Panc1 (cell line): ENCODE measurements around the gene CRIM1. TPM values are rescaled to one million over a fixed set of nuclear protein-coding genes. Genes with fewer than 3 reads are reported as not detected.
A peak's percentile ranks its signal among the peaks of the same experiment; 100 is the strongest.

Experiments
- ATAC-seq: fragments of 200-7000 bp; cut with Tn5 transposase; 2 replicates; pipeline ENCODE4 v1.9.1; 2020; ENCODE audit warnings: mild to moderate bottlenecking, moderate library complexity
- BruUV-seq: library from RNA; stranded (reverse); fragments of 400-500 nt; replicated peaks from 2 replicates; lab custom pipeline; 2021; lab: Mats Ljungman, UMichigan
- CTCF ChIA-PET: fragments of 300-600 bp; sonication (Branson Sonifier 250); formaldehyde crosslinking; loops from one replicate; lab custom pipeline; 2022; ENCODE audit warnings: antibody characterized with exemption; lab: Charles Lee
- POLR2A ChIA-PET: fragments of 300-600 bp; sonication (Branson Sonifier 250); formaldehyde crosslinking; loops from one replicate; lab custom pipeline; 2022; ENCODE audit warnings: antibody characterized with exemption; lab: Charles Lee
- DNase-seq: peaks from one replicate; pipeline ENCODE4 v3.0.0-alpha.2; 2010; ENCODE audit warnings: low read depth, low spot score
- H3K27ac ChIP-seq: 2 replicates; pipeline ENCODE4 v1.5.1; 2011; ENCODE audit warnings: mild to moderate bottlenecking, low read length, inconsistent platforms
- H3K27me3 ChIP-seq: fragments of 200-500 bp; sonication (Bioruptor generic); 2 replicates; pipeline ENCODE4 v1.6.0; 2014; ENCODE audit warnings: low read length, inconsistent platforms; ENCODE audit not compliant: control insufficient read depth, insufficient read depth
- H3K36me3 ChIP-seq: fragments of 200-500 bp; sonication (Bioruptor generic); 2 replicates; pipeline ENCODE4 v1.5.1; 2014; ENCODE audit warnings: inconsistent platforms, mild to moderate bottlenecking, low read length, moderate library complexity; ENCODE audit not compliant: control insufficient read depth, insufficient read depth
- H3K4me1 ChIP-seq: 2 replicates; pipeline ENCODE4 v1.5.1; 2011; ENCODE audit warnings: inconsistent platforms, mild to moderate bottlenecking, low read length, moderate library complexity; ENCODE audit not compliant: control insufficient read depth, insufficient read depth
- H3K4me3 ChIP-seq, 2 experiments: 2 replicates each; pipeline ENCODE4 v1.5.1; 2011 to 2012; ENCODE audit warnings: low read depth in 2 of 2, low read length in 2 of 2, mild to moderate bottlenecking in 2 of 2, inconsistent platforms in 1 of 2, moderate library complexity in 1 of 2
- H3K9me3 ChIP-seq: fragments of 200-500 bp; sonication (Bioruptor generic); 2 replicates; pipeline ENCODE4 v1.5.1; 2014; ENCODE audit warnings: low read depth, mild to moderate bottlenecking, inconsistent platforms, low read length, moderate library complexity; ENCODE audit not compliant: control insufficient read depth, insufficient read depth
- CTCF ChIP-seq: fragments of 450-650 bp; IDR thresholded peaks from 2 replicates; pipeline ENCODE4 v1.5.1; 2017; ENCODE audit warnings: mild to moderate bottlenecking
- POLR2AphosphoS5 ChIP-seq: IDR thresholded peaks from 2 replicates; pipeline ENCODE4 v1.6.1; 2012; ENCODE audit warnings: mild to moderate bottlenecking, low read depth, low read length, moderate library complexity
- REST ChIP-seq, 2 experiments: IDR thresholded peaks; 2 replicates each; pipeline ENCODE4 v1.6.1; 2011 to 2012; ENCODE audit warnings: low read depth in 2 of 2, control low read depth in 1 of 2, low read length in 1 of 2, mild to moderate bottlenecking in 1 of 2, moderate library complexity in 1 of 2; ENCODE audit not compliant: insufficient read depth in 1 of 2
- SIN3A ChIP-seq: IDR thresholded peaks from 2 replicates; pipeline ENCODE4 v1.6.1; 2012; ENCODE audit warnings: low read depth, mild to moderate bottlenecking, low read length, moderate library complexity, borderline replicate concordance; ENCODE audit not compliant: insufficient read depth
- TCF7L2 ChIP-seq: IDR thresholded peaks from 2 replicates; pipeline ENCODE4 v1.6.1; 2011; ENCODE audit warnings: mild to moderate bottlenecking, low read depth, low read length, inconsistent platforms
- in situ Hi-C: cut with HindIII; loops from 2 replicates; pipeline ENCODE4 v1.10.0; 2016; ENCODE audit warnings: low sequenced_read_pairs, low pct_unique_long_range_greater_than_20kb
- intact Hi-C: fragments of 100-400 bp; cut with micrococcal nuclease; formaldehyde crosslinking; loops from one replicate; pipeline ENCODE4 v1.10.0; 2022; ENCODE audit not compliant: unreplicated experiment
- total RNA-seq: library from RNA; stranded (reverse); gene quantifications from one replicate; pipeline ENCODE4 v1.2.1, GENCODE V29; 2021; ENCODE audit not compliant: unreplicated experiment

Gene CRIM1
- total RNA-seq, 1 experiment from 2014 or later, result 290 TPM

GRCh38 chr2:36561237-36561944 lies 205.8 kb downstream of the CRIM1 start:
- intact Hi-C loops (loop anchor here (5.0 to 10.0 kb wide), 2 partner anchors 101 to 223 kb away; no protein-coding TSS in a partner anchor), in situ Hi-C loops (no loop called here)
- no peak for TF ChIP-seq CTCF
- TF ChIP-seq SIN3A, result no peak
- TF ChIP-seq REST (IDR thresholded peaks at IDR 0.05; ENCODE audit: insufficient read depth in 1 of 2, low read depth in 2 of 2, low read length in 1 of 2), result no peak
- TF ChIP-seq POLR2AphosphoS5, result peak; percentile 76
- peak; percentile 98 for TF ChIP-seq TCF7L2
- BruUV-seq, result no TSS peak
- ChIA-PET CTCF (no interaction called here), POLR2A (interaction anchor here (0.7 kb wide), 1 partner anchor 10 kb away, joined by 3 read pairs; no protein-coding TSS in a partner anchor)
- Histone ChIP-seq H3K27me3 (no peaks in the 10 kb centered on the region), H3K27ac (peak overlapping the region; percentile 99), H3K4me3 (0 out of 4 replicates have a peak overlapping the region, but pooled peaks of 1 of the 2 experiments have one; percentile 21), H3K36me3 (peaks cover 13% of the 10 kb centered on the region; the same call in 1 of the 2 replicates), H3K9me3 (no peaks in the 10 kb centered on the region), H3K4me1 (peaks cover 87% of the 10 kb centered on the region)
- DNase-seq (peak; percentile 86), ATAC-seq (peak; percentile 94)

- BruUV-seq, result no TSS peak
- no peak overlapping the region for H3K4me3 ChIP-seq
- no peaks in the 10 kb centered on the region for H3K9me3 ChIP-seq
- peaks cover 13% of the 10 kb centered on the region; the same call in 1 of the 2 replicates for H3K36me3 ChIP-seq
- H3K27me3 ChIP-seq, result no peaks in the 10 kb centered on the region
- in situ Hi-C loops (no loop called here), intact Hi-C loops (loop anchor here (5.0 to 10.0 kb wide), 2 partner anchors 100 to 223 kb away; no protein-coding TSS in a partner anchor)
- TF ChIP-seq TCF7L2 (no peak), SIN3A (no peak), REST (IDR thresholded peaks at IDR 0.05; ENCODE audit: insufficient read depth in 1 of 2, low read depth in 2 of 2, low read length in 1 of 2) (no peak), POLR2AphosphoS5 (no peak), CTCF (no peak)
- ChIA-PET CTCF (interaction anchor here (0.7 to 1.2 kb wide), 2 partner anchors 36 to 102 kb away, joined by 3 read pairs; partner anchors contain the start of gene FEZ2), POLR2A (no interaction called here)
- peak overlapping the region; percentile 99 for H3K27ac ChIP-seq
- DNase-seq, result no peak
- H3K4me1 ChIP-seq, result peaks cover 87% of the 10 kb centered on the region
- ATAC-seq, result no peak
Observed at GRCh38 chr2:36562240-36562639, 206.7 kb downstream of the CRIM1 start.
